A549 (cell line): ENCODE results near the gene GPR137B. TPM values are rescaled to one million over a fixed set of nuclear protein-coding genes. Genes with fewer than 3 reads are reported as not detected.
"Not testable (repeated sequence)": the region's sequence is repeated elsewhere in the genome, so short reads cannot be mapped to it uniquely, and the experiment has no call there.

Experiments used
- ATAC-seq, 2 experiments: fragments of 200-7000 bp in 1 of 2; fragments of >200 bp in 1 of 2; cut with Nextera tagmentation in 1 of 2; cut with Tn5 transposase in 1 of 2; 3 replicates each; pipeline versions ENCODE4 v1.8.0 to v1.9.1; 2018 to 2020; ENCODE audit warnings: mild to moderate bottlenecking in 1 of 2, moderate library complexity in 1 of 2
- CTCF ChIA-PET: fragments of 300-600 bp; sonication (Branson Sonifier 250); formaldehyde crosslinking; extraction: SDS; loops from one replicate; lab custom pipeline; 2021; ENCODE audit warnings: antibody characterized with exemption, inconsistent platforms; lab: Yijun Ruan, JAX
- POLR2A ChIA-PET: fragments of 350-600 bp; formaldehyde crosslinking; extraction: SDS; loops from one replicate; lab custom pipeline; 2021; ENCODE audit warnings: antibody characterized with exemption, inconsistent platforms; lab: Yijun Ruan, JAX
- DNase-seq, 2 experiments: peaks; one replicate each; pipeline versions ENCODE4 v3.0.0 to v3.0.0-alpha.2; 2011 to 2016; ENCODE audit warnings: low read depth in 1 of 2, low spot score in 1 of 2
- FAIRE-seq: peaks from 2 replicates; lab custom pipeline; 2011; peaks lifted over from hg19 to GRCh38; lab: Jason Lieb, UNC
- H3K27ac ChIP-seq, 2 experiments: fragments of >200 bp; sonication (Bioruptor Twin); formaldehyde crosslinking; 3 replicates each; pipeline ENCODE4 v1.5.1; 2016 to 2017
- H3K4me1 ChIP-seq: fragments of >200 bp; sonication (Bioruptor Twin); formaldehyde crosslinking; 3 replicates; pipeline ENCODE4 v1.6.1; 2016
- H3K4me2 ChIP-seq: fragments of >200 bp; sonication (Bioruptor Twin); formaldehyde crosslinking; 3 replicates; pipeline ENCODE4 v1.6.1; 2016
- H3K4me3 ChIP-seq: fragments of >200 bp; sonication (Bioruptor Twin); formaldehyde crosslinking; 3 replicates; pipeline ENCODE4 v1.5.1; 2016
- H3K9me3 ChIP-seq: fragments of >200 bp; sonication (Bioruptor Twin); formaldehyde crosslinking; 3 replicates; pipeline ENCODE4 v1.6.1; 2016
- CBX2 ChIP-seq: fragments of 200-600 bp; sonication (generic); IDR thresholded peaks from 2 replicates; pipeline ENCODE4 v1.6.1; 2016; ENCODE audit warnings: low read depth, mild to moderate bottlenecking, borderline replicate concordance
- HDAC2 ChIP-seq: fragments of 200-600 bp; sonication (generic); IDR thresholded peaks from 2 replicates; pipeline ENCODE4 v1.6.1; 2016
- HOXB5 ChIP-seq: fragments of 250-450 bp; sonication (Bioruptor Pico); IDR thresholded peaks from 2 replicates; pipeline ENCODE4 v1.5.0; 2020; ENCODE audit warnings: mild to moderate bottlenecking, moderate library complexity
- KDM1A ChIP-seq: fragments of 200-600 bp; sonication (generic); IDR thresholded peaks from 2 replicates; pipeline ENCODE4 v1.6.1; 2016; ENCODE audit warnings: low read depth, mild to moderate bottlenecking
- KDM5A ChIP-seq: fragments of 200-600 bp; sonication (generic); IDR thresholded peaks from 2 replicates; pipeline ENCODE4 v1.6.1; 2016; ENCODE audit warnings: antibody characterized with exemption, mild to moderate bottlenecking
- NR3C1 ChIP-seq: fragments of >200 bp; sonication (Bioruptor Twin); formaldehyde crosslinking; IDR thresholded peaks from 3 replicates; pipeline ENCODE4 v1.6.1; 2017
- SMC3 ChIP-seq: fragments of >200 bp; sonication (Bioruptor Twin); formaldehyde crosslinking; IDR thresholded peaks from 3 replicates; pipeline ENCODE4 v1.6.1; 2018; ENCODE audit warnings: inconsistent platforms
- TP53 ChIP-seq: fragments of 250-450 bp; sonication (Bioruptor Pico); IDR thresholded peaks from 2 replicates; pipeline ENCODE4 v1.5.0; 2021; ENCODE audit warnings: mild to moderate bottlenecking, moderate library complexity
- ZFP36 ChIP-seq: fragments of 450-650 bp; IDR thresholded peaks from 2 replicates; pipeline ENCODE4 v1.6.1; 2014; ENCODE audit warnings: borderline replicate concordance; ENCODE audit not compliant: partially characterized antibody
- WGBS: methylation state at CpG from one replicate; pipeline ENCODE4 v1.1.6; 2017; ENCODE audit errors: missing lambda C conversion rate; 5-methylcytosine and 5-hydroxymethylcytosine counted together
- polyA plus RNA-seq, 4 experiments: library from polyadenylated mRNA; depleted of rRNA in 3 of 4; stranded (reverse); fragments of >200 nt; fragmentation: RNase III in 1 of 4; extraction: RNeasy Plus Mini Kit Qiagen cat#74134 plus additional on column Dnase treatment in 1 of 4; gene quantifications; 2 replicates in 3 of 4; 3 replicates in 1 of 4; pipeline ENCODE4 v1.2.3, GENCODE V29; 2011 to 2017
- TF ChIP-seq, protein P1 (sequence below): IDR thresholded peaks from 2 replicates; pipeline ENCODE4 v1.6.1; 2012
- TF ChIP-seq, protein P2 (sequence below): fragments of >200 bp; sonication (Bioruptor Twin); formaldehyde crosslinking; IDR thresholded peaks from 3 replicates; pipeline ENCODE4 v1.5.1; 2016
- TF ChIP-seq, protein P3 (sequence below): fragments of 250-450 bp; sonication (Bioruptor Pico); IDR thresholded peaks from 2 replicates; pipeline ENCODE4 v1.5.0; 2020; ENCODE audit warnings: low read depth, mild to moderate bottlenecking, moderate library complexity
- TF ChIP-seq, protein P4 (sequence below): fragments of 450-650 bp; IDR thresholded peaks from 2 replicates; pipeline ENCODE4 v1.6.1; 2014; ENCODE audit warnings: antibody characterized with exemption

GPR137B gene
- polyA plus RNA-seq, 2 of the 4 experiments (the other 2 are of a cell fraction), result 5.8 to 9.2 TPM

DNA sequence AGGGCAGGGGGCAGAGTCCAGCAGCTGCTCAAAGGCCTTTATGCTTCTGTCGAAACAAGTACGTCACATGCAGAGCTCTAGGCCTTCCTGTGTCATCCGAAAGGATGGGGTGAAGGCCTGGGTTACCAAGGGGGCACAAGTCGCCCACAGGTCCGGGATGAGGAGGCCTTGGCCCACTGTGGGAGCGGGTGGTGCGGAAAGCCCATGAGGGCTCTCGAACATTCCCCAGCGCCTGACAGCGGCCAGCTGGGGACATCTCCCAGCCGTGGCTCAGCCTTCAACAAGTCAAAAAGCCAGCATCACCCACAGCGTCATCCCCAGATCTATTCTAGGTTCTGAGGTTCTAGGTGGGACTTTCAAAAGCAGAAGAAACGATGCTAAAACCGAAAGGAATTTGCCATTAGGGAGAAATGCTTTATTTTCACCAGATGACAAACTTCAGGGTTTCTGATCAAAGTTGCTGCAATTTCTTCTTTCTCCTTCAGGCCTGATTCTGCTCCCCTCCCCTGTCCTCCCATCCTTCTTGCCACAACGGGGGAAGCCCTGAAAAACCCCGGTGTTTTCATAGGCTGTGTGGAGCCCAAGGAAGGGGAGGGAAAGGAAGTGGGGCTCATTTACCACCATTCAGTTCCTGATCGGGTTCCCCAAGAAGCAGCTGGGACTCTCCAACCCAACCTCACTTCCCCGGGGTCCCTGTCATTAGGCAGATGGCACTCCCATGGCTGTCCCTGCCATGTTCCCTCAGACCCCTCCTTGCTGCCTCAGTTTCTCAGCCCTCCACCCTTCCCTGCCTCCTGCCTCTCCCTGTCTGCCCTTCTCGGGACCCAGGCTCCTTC, 17.6 kb downstream of the GPR137B start:
- H3K4me3 ChIP-seq, result no peak overlapping the region
- TF ChIP-seq SMC3 (no peak), ZFP36 (no peak), KDM5A (no peak)
- no peak for ATAC-seq
- peaks cover 23% of the 10 kb centered on the region for H3K9me3 ChIP-seq
- no peak overlapping the region for H3K27ac ChIP-seq
- 85% methylated on average over 19 of the region's 19 CpGs for WGBS
- no peaks in the 10 kb centered on the region for H3K4me1 ChIP-seq
- DNase-seq, result no peak
- CTCF ChIA-PET, result no interaction called here
- POLR2A ChIA-PET, result no interaction called here
- H3K4me2 ChIP-seq, result no peak overlapping the region
- FAIRE-seq, result no peak

DNA sequence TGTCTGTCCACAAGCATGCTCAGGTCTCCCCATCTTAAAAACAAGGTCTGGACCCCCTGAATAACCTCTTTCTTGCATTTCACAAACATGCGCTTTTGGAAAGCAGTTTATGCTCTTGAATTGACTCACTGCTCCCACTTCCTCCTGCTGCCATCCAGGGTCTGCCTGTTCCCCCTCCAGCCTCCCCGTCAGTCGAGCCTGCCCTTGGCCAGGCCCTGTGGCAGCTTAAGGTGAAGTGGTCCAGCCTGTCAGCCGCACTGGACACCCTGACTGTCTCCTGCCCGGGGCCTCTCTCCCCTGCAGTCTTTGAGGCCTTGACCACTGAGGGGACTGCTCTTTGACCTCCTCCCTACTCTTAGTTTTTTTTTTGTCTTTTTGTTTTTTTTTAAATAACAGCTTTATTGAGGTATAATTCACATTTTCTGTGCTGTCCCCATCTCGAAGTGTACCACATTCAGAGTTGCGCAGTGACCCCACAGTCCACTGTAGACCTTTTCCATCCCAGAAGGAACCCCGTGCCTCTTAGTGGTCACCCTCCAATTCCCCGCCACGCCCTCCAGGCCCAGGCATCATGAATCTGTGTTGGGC, 18.3 kb downstream of the GPR137B start:
- FAIRE-seq (no peak), ATAC-seq (no peak), DNase-seq (no peak)
- 78% methylated on average over 10 of the region's 10 CpGs for WGBS
- Histone ChIP-seq H3K27ac (no peak overlapping the region), H3K9me3 (peaks cover 23% of the 10 kb centered on the region), H3K4me3 (no peak overlapping the region), H3K4me2 (no peak overlapping the region), H3K4me1 (no peaks in the 10 kb centered on the region)
- POLR2A ChIA-PET, result no interaction called here
- TF ChIP-seq KDM1A (no peak), HDAC2 (no peak), TP53 (no peak), NR3C1 (no peak), HOXB5 (CRISPR knock-in tag) (no peak)
- CTCF ChIA-PET, result no interaction called here

DNA sequence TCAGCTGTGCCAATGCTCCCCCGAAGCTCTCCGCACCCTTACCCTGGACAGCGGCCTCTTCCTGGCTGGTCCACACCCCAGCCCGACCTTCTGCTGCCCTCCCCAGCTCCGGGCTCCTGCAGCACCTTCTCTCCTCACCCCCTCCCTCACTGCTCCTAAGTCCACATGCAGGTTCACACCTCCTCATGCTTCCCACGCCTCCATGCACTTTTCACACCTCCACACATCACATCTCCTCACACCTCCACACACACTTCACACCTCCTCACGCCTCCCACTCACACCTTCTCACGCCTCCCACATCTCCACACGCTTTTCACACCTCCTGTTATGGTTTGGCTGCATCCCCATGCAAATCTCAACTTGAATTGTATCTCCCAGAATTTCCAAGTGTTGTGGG, 18.9 kb downstream of the GPR137B start:
- H3K4me3 ChIP-seq, result no peak overlapping the region
- TF ChIP-seq, protein P1, sequence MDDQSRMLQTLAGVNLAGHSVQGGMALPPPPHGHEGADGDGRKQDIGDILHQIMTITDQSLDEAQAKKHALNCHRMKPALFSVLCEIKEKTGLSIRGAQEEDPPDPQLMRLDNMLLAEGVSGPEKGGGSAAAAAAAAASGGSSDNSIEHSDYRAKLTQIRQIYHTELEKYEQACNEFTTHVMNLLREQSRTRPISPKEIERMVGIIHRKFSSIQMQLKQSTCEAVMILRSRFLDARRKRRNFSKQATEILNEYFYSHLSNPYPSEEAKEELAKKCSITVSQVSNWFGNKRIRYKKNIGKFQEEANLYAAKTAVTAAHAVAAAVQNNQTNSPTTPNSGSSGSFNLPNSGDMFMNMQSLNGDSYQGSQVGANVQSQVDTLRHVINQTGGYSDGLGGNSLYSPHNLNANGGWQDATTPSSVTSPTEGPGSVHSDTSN, result no peak
- TF ChIP-seq, protein P2, sequence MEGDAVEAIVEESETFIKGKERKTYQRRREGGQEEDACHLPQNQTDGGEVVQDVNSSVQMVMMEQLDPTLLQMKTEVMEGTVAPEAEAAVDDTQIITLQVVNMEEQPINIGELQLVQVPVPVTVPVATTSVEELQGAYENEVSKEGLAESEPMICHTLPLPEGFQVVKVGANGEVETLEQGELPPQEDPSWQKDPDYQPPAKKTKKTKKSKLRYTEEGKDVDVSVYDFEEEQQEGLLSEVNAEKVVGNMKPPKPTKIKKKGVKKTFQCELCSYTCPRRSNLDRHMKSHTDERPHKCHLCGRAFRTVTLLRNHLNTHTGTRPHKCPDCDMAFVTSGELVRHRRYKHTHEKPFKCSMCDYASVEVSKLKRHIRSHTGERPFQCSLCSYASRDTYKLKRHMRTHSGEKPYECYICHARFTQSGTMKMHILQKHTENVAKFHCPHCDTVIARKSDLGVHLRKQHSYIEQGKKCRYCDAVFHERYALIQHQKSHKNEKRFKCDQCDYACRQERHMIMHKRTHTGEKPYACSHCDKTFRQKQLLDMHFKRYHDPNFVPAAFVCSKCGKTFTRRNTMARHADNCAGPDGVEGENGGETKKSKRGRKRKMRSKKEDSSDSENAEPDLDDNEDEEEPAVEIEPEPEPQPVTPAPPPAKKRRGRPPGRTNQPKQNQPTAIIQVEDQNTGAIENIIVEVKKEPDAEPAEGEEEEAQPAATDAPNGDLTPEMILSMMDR, result no peak
- TF ChIP-seq, protein P3, sequence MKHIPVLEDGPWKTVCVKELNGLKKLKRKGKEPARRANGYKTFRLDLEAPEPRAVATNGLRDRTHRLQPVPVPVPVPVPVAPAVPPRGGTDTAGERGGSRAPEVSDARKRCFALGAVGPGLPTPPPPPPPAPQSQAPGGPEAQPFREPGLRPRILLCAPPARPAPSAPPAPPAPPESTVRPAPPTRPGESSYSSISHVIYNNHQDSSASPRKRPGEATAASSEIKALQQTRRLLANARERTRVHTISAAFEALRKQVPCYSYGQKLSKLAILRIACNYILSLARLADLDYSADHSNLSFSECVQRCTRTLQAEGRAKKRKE (CRISPR knock-in tag), result no peak
- no peak for TF ChIP-seq CBX2
- TF ChIP-seq, protein P4, sequence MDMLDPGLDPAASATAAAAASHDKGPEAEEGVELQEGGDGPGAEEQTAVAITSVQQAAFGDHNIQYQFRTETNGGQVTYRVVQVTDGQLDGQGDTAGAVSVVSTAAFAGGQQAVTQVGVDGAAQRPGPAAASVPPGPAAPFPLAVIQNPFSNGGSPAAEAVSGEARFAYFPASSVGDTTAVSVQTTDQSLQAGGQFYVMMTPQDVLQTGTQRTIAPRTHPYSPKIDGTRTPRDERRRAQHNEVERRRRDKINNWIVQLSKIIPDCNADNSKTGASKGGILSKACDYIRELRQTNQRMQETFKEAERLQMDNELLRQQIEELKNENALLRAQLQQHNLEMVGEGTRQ, result no peak
- WGBS, result 59% methylated on average over 9 of the region's 9 CpGs
- peaks cover 23% of the 10 kb centered on the region for H3K9me3 ChIP-seq
- FAIRE-seq (no peak), DNase-seq (no peak), ATAC-seq (no peak)
- H3K4me1 ChIP-seq, result no peaks in the 10 kb centered on the region
- no peak overlapping the region for H3K4me2 ChIP-seq
- POLR2A ChIA-PET, result no interaction called here
- CTCF ChIA-PET, result no interaction called here
- H3K27ac ChIP-seq, result no peak overlapping the region

DNA sequence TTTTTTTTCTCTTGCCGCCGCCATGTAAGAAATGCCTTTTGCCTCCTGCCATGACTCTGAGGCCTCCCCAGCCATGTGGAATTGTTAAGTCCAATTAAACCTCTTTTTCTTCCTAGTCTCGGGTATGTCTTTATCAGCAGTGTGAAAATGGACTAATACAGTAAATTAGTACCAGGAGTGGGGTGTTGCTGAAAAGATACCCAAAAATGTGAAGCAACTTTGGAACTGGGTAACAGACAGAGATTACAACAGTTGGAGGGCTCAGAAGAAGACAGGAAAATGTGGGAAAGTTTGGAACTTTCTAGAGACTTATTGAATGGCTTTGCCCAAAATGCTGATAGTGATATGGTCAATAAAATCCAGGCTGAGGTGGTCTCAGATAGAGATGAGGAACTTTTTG, 19.4 kb downstream of the GPR137B start:
- H3K27ac ChIP-seq, CTCF ChIA-PET, H3K4me3 ChIP-seq, DNase-seq, ATAC-seq, POLR2A ChIA-PET, FAIRE-seq, H3K4me1 ChIP-seq, H3K4me2 ChIP-seq: not testable (repeated sequence)
- H3K9me3 ChIP-seq, result peaks cover 23% of the 10 kb centered on the region
- WGBS, result 74% methylated on average over 3 of the region's 3 CpGs
- peak; percentile 61; the same call in 1 of the 2 replicates for TF ChIP-seq KDM1A
- TF ChIP-seq, all 56 proteins: peak for 1; not testable (repeated sequence) for 55
